ENCODE results near the gene CACNB1. TPM values are rescaled to one million over a fixed set of nuclear protein-coding genes. Genes with fewer than 3 reads are reported as not detected.

The CACNB1 gene
- total and polyA plus RNA-seq, 4 donors, result 15.5 to 57.5 (median 31.2) TPM

- Histone ChIP-seq H3K27ac (ENCODE audit: low read depth, low read length) (no peak overlapping the region), H3K9me3 (ENCODE audit: control insufficient read depth, insufficient read depth, low read length) (no peaks in the 10 kb centered on the region), H3K36me3 (ENCODE audit: control insufficient read depth, insufficient read depth, low read length) (peaks cover 17% of the 10 kb centered on the region), H3K4me1 (ENCODE audit: control insufficient read depth, insufficient read depth, low read length) (peaks cover 35% of the 10 kb centered on the region), H3K4me3 (ENCODE audit: low read depth, low read length) (no peak overlapping the region), H3K27me3 (ENCODE audit: control insufficient read depth, insufficient read depth, low read length) (peaks cover 5% of the 10 kb centered on the region)
- peak in 3 of 6 donors; percentile 58 to 92 (median 61) for DNase-seq (ENCODE audit: low read depth in 4 of 6, low spot score in 6 of 6)
- 39% methylated on average over 8 of the region's 8 CpGs for WGBS (ENCODE audit: insufficient coverage)
These were observed 22.2 kb upstream of the CACNB1 start for GRCh38 chr17:39219647-39220154.

DNA sequence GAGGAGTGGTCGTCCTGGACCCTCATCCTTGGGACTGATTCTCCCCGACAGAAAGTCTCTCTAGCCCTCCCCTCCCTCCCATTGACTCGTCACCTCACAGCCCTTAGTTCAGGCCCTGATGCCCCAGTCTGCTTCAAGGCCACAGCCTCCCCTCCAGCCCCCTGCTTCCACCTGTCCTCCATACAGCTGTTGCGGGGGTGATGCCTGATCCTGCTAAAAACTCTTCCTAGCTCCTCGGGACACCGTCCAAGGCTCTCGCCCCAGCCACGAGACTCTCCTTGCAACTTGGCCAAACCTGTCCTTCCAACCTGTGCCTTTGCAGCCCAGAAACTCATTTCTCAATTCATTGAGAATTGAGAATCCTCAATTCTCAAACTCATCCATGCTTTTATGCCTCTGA is 21.4 kb upstream of the CACNB1 start:
- Histone ChIP-seq H3K9me3 (ENCODE audit: control insufficient read depth, insufficient read depth, low read length) (no peaks in the 10 kb centered on the region), H3K27me3 (ENCODE audit: control insufficient read depth, insufficient read depth, low read length) (peaks cover 2% of the 10 kb centered on the region), H3K36me3 (ENCODE audit: control insufficient read depth, insufficient read depth, low read length) (peaks cover 24% of the 10 kb centered on the region), H3K4me1 (ENCODE audit: control insufficient read depth, insufficient read depth, low read length) (peaks cover 30% of the 10 kb centered on the region), H3K27ac (ENCODE audit: low read depth, low read length) (no peak overlapping the region), H3K4me3 (ENCODE audit: low read depth, low read length) (no peak overlapping the region)
- no peak for DNase-seq (ENCODE audit: low read depth in 4 of 6, low spot score in 6 of 6)
- WGBS (ENCODE audit: insufficient coverage), result 77% methylated on average over 6 of the region's 8 CpGs

DNA sequence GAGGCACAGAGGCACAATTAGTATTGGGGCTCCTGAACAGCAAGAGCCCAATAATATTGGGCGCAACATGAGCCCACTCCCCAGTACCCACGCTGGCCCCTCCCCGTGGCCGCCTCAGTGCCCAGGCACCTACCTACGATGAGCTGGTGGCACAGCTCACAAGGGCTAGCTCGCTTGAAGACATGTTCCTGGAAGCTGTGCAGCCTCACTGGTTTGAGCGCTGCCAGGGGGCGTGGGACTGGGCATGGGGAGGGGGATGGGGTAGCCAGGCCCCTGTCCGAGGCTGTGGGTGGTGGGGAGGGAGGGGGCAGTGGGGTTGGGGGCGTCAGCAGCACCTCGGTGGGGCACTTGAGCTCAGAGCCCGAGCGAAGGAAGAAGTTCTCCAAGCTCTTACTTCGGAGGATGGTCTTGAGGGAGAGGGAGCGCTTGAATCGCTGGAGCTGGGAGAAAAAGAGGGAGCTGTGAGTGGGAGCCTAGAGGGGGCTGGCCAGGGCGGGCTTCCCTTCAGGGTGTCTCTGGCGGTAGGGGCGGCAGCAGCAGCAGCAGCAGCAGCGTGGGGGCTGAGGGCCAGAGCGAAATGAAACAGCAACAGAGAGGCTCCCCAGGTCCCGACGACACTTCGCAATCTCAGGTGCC is 20.4 kb upstream of the CACNB1 start:
- 20% methylated on average over 24 of the region's 24 CpGs for WGBS (ENCODE audit: insufficient coverage)
- Histone ChIP-seq H3K36me3 (ENCODE audit: control insufficient read depth, insufficient read depth, low read length) (peaks cover 24% of the 10 kb centered on the region), H3K27ac (ENCODE audit: low read depth, low read length) (no peak overlapping the region), H3K4me1 (ENCODE audit: control insufficient read depth, insufficient read depth, low read length) (peaks cover 31% of the 10 kb centered on the region), H3K27me3 (ENCODE audit: control insufficient read depth, insufficient read depth, low read length) (peaks cover 3% of the 10 kb centered on the region), H3K9me3 (ENCODE audit: control insufficient read depth, insufficient read depth, low read length) (no peaks in the 10 kb centered on the region), H3K4me3 (ENCODE audit: low read depth, low read length) (no peak overlapping the region)
- no peak for DNase-seq (ENCODE audit: low read depth in 4 of 6, low spot score in 6 of 6)

DNA sequence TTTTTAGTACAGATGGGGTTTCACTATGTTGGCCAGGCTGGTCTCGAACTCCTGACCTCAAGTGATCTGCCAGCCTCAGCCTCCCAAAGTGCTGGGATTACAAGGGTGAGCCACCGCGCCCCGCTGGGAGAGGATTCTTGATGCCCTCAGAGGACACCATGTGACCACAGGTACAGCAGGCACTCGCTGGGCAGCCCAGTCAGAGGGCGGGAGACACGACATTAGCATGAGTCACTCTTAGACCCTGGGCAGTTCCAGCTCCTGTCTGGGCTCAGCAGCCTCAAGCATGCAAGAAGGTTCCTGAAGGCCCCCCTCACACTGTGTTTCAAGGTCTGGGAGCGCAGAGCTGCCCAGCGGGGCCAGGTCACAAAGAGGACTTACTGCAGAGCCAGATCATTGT is 16.4 kb upstream of the CACNB1 start:
- peaks cover 17% of the 10 kb centered on the region for H3K27me3 ChIP-seq (ENCODE audit: control insufficient read depth, insufficient read depth, low read length)
- H3K27ac ChIP-seq (ENCODE audit: low read depth, low read length), result no peak overlapping the region
- peaks cover 40% of the 10 kb centered on the region for H3K4me1 ChIP-seq (ENCODE audit: control insufficient read depth, insufficient read depth, low read length)
- no peak for DNase-seq (ENCODE audit: low read depth in 4 of 6, low spot score in 6 of 6)
- 84% methylated on average over 9 of the region's 9 CpGs for WGBS (ENCODE audit: insufficient coverage)
- H3K36me3 ChIP-seq (ENCODE audit: control insufficient read depth, insufficient read depth, low read length), result peaks cover 31% of the 10 kb centered on the region
- H3K9me3 ChIP-seq (ENCODE audit: control insufficient read depth, insufficient read depth, low read length), result no peaks in the 10 kb centered on the region
- H3K4me3 ChIP-seq (ENCODE audit: low read depth, low read length), result no peak overlapping the region

DNA sequence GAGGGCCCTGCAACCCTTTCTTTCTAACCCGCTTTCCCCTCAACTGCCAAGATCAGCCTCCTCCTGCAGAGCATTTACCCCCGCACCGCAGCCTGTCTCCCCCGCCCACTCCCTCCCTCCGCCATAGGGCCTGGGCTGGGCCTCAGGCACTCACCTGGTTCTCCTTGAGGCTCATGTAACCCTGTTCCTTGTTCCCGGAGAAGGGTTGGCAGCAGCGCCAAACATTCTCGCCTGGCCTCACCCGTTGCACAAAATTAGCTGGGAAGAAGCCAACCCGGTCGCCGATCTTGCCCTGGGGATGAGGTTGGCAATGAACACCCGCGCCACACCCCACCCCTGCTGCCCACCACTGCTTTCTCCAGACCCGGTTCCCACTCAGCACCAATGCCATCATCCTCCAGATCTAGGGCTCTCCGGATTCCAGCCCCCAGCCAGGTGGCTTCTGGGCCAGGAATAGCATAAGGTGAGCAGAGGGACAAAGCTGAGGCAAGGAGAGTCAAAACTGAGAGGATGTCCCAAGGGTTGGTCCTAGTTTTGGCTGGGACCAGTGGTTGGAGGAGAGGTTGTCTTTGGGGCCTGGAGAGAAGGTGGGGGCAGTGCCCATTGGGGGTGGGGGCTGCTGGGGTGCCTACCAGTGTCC is 15.5 kb upstream of the CACNB1 start:
- H3K27me3 ChIP-seq (ENCODE audit: control insufficient read depth, insufficient read depth, low read length), result peaks cover 17% of the 10 kb centered on the region
- H3K27ac ChIP-seq (ENCODE audit: low read depth, low read length), result no peak overlapping the region
- H3K9me3 ChIP-seq (ENCODE audit: control insufficient read depth, insufficient read depth, low read length), result no peaks in the 10 kb centered on the region
- 35% methylated on average over 12 of the region's 16 CpGs for WGBS (ENCODE audit: insufficient coverage)
- peaks cover 28% of the 10 kb centered on the region for H3K36me3 ChIP-seq (ENCODE audit: control insufficient read depth, insufficient read depth, low read length)
- H3K4me1 ChIP-seq (ENCODE audit: control insufficient read depth, insufficient read depth, low read length), result peaks cover 38% of the 10 kb centered on the region
- no peak overlapping the region for H3K4me3 ChIP-seq (ENCODE audit: low read depth, low read length)
- no peak for DNase-seq (ENCODE audit: low read depth in 4 of 6, low spot score in 6 of 6)

DNA sequence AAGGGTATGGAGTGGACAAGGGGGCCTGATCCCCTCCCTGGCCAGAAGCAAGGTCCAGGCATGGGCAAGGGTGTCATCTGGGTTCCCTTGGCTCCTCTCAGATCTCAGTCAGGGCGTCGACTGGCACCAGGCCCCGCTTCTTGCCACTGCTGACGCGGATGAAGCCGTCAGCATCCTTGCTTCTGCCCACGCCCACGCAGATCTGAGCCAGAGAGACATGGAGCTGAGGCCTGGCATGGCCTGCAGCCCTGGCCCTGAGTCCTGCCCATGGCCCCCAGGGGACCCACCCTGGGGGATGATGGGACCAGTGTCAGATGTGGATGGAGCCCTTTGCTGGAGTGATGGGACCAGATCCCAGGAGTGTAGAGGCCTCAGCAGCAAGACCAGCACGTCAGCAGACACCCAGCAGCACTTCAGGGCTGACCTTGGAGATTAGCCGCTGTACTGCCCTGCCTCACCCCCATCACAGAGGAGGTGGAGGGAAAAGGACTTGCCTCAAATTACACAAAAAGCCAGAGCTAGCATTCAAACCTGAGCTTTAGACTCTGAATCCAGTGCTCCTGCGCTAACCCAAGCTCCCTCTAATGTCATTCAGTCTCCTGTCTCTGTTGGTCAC is 14.8 kb upstream of the CACNB1 start:
- Histone ChIP-seq H3K4me3 (ENCODE audit: low read depth, low read length) (no peak overlapping the region), H3K4me1 (ENCODE audit: control insufficient read depth, insufficient read depth, low read length) (peaks cover 33% of the 10 kb centered on the region), H3K27ac (ENCODE audit: low read depth, low read length) (no peak overlapping the region), H3K9me3 (ENCODE audit: control insufficient read depth, insufficient read depth, low read length) (no peaks in the 10 kb centered on the region), H3K36me3 (ENCODE audit: control insufficient read depth, insufficient read depth, low read length) (peaks cover 27% of the 10 kb centered on the region), H3K27me3 (ENCODE audit: control insufficient read depth, insufficient read depth, low read length) (peaks cover 17% of the 10 kb centered on the region)
- 91% methylated on average over 10 of the region's 11 CpGs for WGBS (ENCODE audit: insufficient coverage)
- no peak for DNase-seq (ENCODE audit: low read depth in 4 of 6, low spot score in 6 of 6)

DNA sequence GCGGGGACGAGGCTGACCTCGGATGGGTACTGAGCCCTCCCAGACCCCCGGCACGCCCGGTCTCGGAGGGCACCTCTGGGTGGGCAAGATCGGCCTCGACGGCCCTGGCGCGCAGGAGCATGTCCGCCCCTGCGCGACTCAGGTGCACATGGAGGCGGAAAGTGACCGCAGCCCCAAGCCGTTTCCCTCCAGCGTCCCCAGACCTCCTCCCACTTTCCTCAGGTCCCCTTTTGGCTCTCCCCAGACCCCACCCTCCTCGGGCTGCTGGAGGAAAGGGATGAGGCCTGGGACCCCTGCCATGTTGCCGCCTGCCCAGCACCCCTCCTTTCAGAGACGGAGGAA is 12.6 kb upstream of the CACNB1 start:
- no peak for DNase-seq (ENCODE audit: low read depth in 4 of 6, low spot score in 6 of 6)
- Histone ChIP-seq H3K4me3 (ENCODE audit: low read depth, low read length) (peak overlapping the region; percentile 18), H3K4me1 (ENCODE audit: control insufficient read depth, insufficient read depth, low read length) (peaks cover 33% of the 10 kb centered on the region), H3K27ac (ENCODE audit: low read depth, low read length) (no peak overlapping the region), H3K36me3 (ENCODE audit: control insufficient read depth, insufficient read depth, low read length) (peaks cover 28% of the 10 kb centered on the region), H3K27me3 (ENCODE audit: control insufficient read depth, insufficient read depth, low read length) (peaks cover 15% of the 10 kb centered on the region), H3K9me3 (ENCODE audit: control insufficient read depth, insufficient read depth, low read length) (no peaks in the 10 kb centered on the region)
- 5% methylated on average over 19 of the region's 22 CpGs for WGBS (ENCODE audit: insufficient coverage)

GRCh38 chr17:39209317-39210092 is 12.0 kb upstream of the CACNB1 start:
- H3K27me3 ChIP-seq (ENCODE audit: control insufficient read depth, insufficient read depth, low read length), result peaks cover 15% of the 10 kb centered on the region
- peaks cover 33% of the 10 kb centered on the region for H3K4me1 ChIP-seq (ENCODE audit: control insufficient read depth, insufficient read depth, low read length)
- peak in 2 of 6 donors; percentile 80 to 83 for DNase-seq (ENCODE audit: low read depth in 4 of 6, low spot score in 6 of 6)
- no peaks in the 10 kb centered on the region for H3K9me3 ChIP-seq (ENCODE audit: control insufficient read depth, insufficient read depth, low read length)
- peak overlapping the region; percentile 18 for H3K4me3 ChIP-seq (ENCODE audit: low read depth, low read length)
- peaks cover 29% of the 10 kb centered on the region for H3K36me3 ChIP-seq (ENCODE audit: control insufficient read depth, insufficient read depth, low read length)
- no peak overlapping the region for H3K27ac ChIP-seq (ENCODE audit: low read depth, low read length)
- WGBS (ENCODE audit: insufficient coverage), result 1% methylated on average over 36 of the region's 39 CpGs

- 50% methylated on average over 8 of the region's 8 CpGs for WGBS (ENCODE audit: insufficient coverage)
- Histone ChIP-seq H3K27me3 (ENCODE audit: control insufficient read depth, insufficient read depth, low read length) (peaks cover 15% of the 10 kb centered on the region), H3K4me3 (ENCODE audit: low read depth, low read length) (no peak overlapping the region), H3K4me1 (ENCODE audit: control insufficient read depth, insufficient read depth, low read length) (peaks cover 31% of the 10 kb centered on the region), H3K27ac (ENCODE audit: low read depth, low read length) (no peak overlapping the region), H3K9me3 (ENCODE audit: control insufficient read depth, insufficient read depth, low read length) (no peaks in the 10 kb centered on the region), H3K36me3 (ENCODE audit: control insufficient read depth, insufficient read depth, low read length) (peaks cover 30% of the 10 kb centered on the region)
- DNase-seq (ENCODE audit: low read depth in 4 of 6, low spot score in 6 of 6), result peak in 1 of 6 donors; percentile 28
These were observed 11.4 kb upstream of the CACNB1 start for GRCh38 chr17:39208893-39209292.

Measured in spinal cord (tissue), 10 donors.